GM12878 (cell line): ENCODE results near the gene PCDHB13. TPM values are rescaled to one million over a fixed set of nuclear protein-coding genes. Genes with fewer than 3 reads are reported as not detected.

Experiments
- ATAC-seq: fragments of 200-7000 bp; cut with Tn5 transposase; 3 replicates; pipeline ENCODE4 v1.9.1; 2020; ENCODE audit warnings: mild to moderate bottlenecking, moderate library complexity
- BruUV-seq: library from RNA; stranded (reverse); fragments of 400-500 nt; replicated peaks from 2 replicates; lab custom pipeline; 2021; lab: Mats Ljungman, UMichigan
- CTCF ChIA-PET: fragments of 300-600 bp; sonication (Branson Sonifier 250); formaldehyde crosslinking; extraction: SDS; loops from one replicate; lab custom pipeline; 2021; ENCODE audit warnings: inconsistent platforms; lab: Yijun Ruan, JAX
- POLR2A ChIA-PET: fragments of 350-600 bp; formaldehyde crosslinking; extraction: SDS; loops from one replicate; lab custom pipeline; 2021; ENCODE audit warnings: inconsistent platforms; lab: Charles Lee
- RAD21 ChIA-PET: fragments of 300-600 bp; sonication (Branson Sonifier 250); formaldehyde crosslinking; loops from one replicate; lab custom pipeline; 2023; ENCODE audit warnings: antibody characterized with exemption; ENCODE audit not compliant: unreplicated experiment; lab: Charles Lee
- SMC1A ChIA-PET: fragments of 300-600 bp; sonication (Branson Sonifier 250); formaldehyde crosslinking; loops from one replicate; lab custom pipeline; 2023; ENCODE audit not compliant: unreplicated experiment, uncharacterized antibody; lab: Charles Lee
- DNase-seq: peaks from one replicate; pipeline ENCODE4 v3.0.0-alpha.2; 2011; ENCODE audit warnings: low read depth, low spot score
- FAIRE-seq: peaks from 3 replicates; lab custom pipeline; 2011; peaks lifted over from hg19 to GRCh38; lab: Jason Lieb, UNC
- H2AFZ ChIP-seq: 2 replicates; pipeline ENCODE4 v1.6.0; 2011; ENCODE audit warnings: low read depth, low read length, control low read depth; ENCODE audit not compliant: control insufficient read depth
- H3K27ac ChIP-seq: 2 replicates; pipeline ENCODE4 v1.5.1; 2011; ENCODE audit warnings: control low read depth; ENCODE audit not compliant: control insufficient read depth, insufficient read depth
- H3K27me3 ChIP-seq, 2 experiments: replicated peaks in 1 of 2; 2 replicates each; pipeline versions ENCODE4 v1.6.0 to v1.6.1; 2011; ENCODE audit warnings: low read length in 1 of 2; ENCODE audit not compliant: control insufficient read depth in 2 of 2, insufficient read depth in 2 of 2
- H3K36me3 ChIP-seq, 2 experiments: 2 replicates each; pipeline ENCODE4 v1.5.1; 2011; ENCODE audit warnings: low read length in 1 of 2; ENCODE audit not compliant: control insufficient read depth in 2 of 2, insufficient read depth in 2 of 2
- H3K4me1 ChIP-seq: 2 replicates; pipeline ENCODE4 v1.6.1; 2011; ENCODE audit warnings: mild to moderate bottlenecking, low read length, moderate library complexity, mixed read lengths; ENCODE audit not compliant: control insufficient read depth, insufficient read depth
- H3K4me2 ChIP-seq: 2 replicates; pipeline ENCODE4 v1.6.0; 2011; ENCODE audit warnings: control low read depth; ENCODE audit not compliant: control insufficient read depth, insufficient read depth
- H3K4me3 ChIP-seq: fragments of 200-600 bp; sonication (generic); 2 replicates; pipeline ENCODE4 v1.5.1; 2016
- H3K79me2 ChIP-seq: 2 replicates; pipeline ENCODE4 v1.6.0; 2011; ENCODE audit warnings: low read length; ENCODE audit not compliant: control insufficient read depth, insufficient read depth
- H3K9ac ChIP-seq: 2 replicates; pipeline ENCODE4 v1.8.0; 2011; ENCODE audit warnings: low read length, control low read depth, mixed read lengths; ENCODE audit not compliant: control insufficient read depth, insufficient read depth
- H3K9me3 ChIP-seq: replicated peaks from 3 replicates; pipeline ENCODE4 v1.5.1; 2011; ENCODE audit warnings: mild to moderate bottlenecking, low read length; ENCODE audit not compliant: control insufficient read depth, insufficient read depth
- H4K20me1 ChIP-seq: 2 replicates; pipeline ENCODE4 v1.6.0; 2011; ENCODE audit not compliant: control insufficient read depth, insufficient read depth
- BMI1 ChIP-seq: fragments of 450-650 bp; IDR thresholded peaks from 2 replicates; pipeline ENCODE4 v1.6.1; 2016; ENCODE audit warnings: mild to moderate bottlenecking, moderate library complexity, borderline replicate concordance
- CHD4 ChIP-seq: fragments of 200-600 bp; sonication (generic); IDR thresholded peaks from 2 replicates; pipeline ENCODE4 v1.6.1; 2016; ENCODE audit warnings: mild to moderate bottlenecking
- CTCF ChIP-seq, 3 experiments: IDR thresholded peaks in 2 of 3; conservative IDR thresholded peaks in 1 of 3; 2 replicates each; pipeline ENCODE4 v1.5.1; 2011; ENCODE audit warnings: low read depth in 3 of 3, low read length in 3 of 3, mild to moderate bottlenecking in 3 of 3, control low read depth in 2 of 3, moderate library complexity in 2 of 3, inconsistent platforms in 1 of 3, mixed read lengths in 1 of 3; ENCODE audit not compliant: control insufficient read depth in 2 of 3, insufficient read depth in 1 of 3; ENCODE audit errors: extremely low read depth in 1 of 3
- E2F4 ChIP-seq: IDR thresholded peaks from 2 replicates; pipeline ENCODE4 v1.6.1; 2012; ENCODE audit warnings: low read depth, low read length, improper control_type of control experiment
- E4F1 ChIP-seq: fragments of 450-650 bp; IDR thresholded peaks from 2 replicates; pipeline ENCODE4 v1.6.1; 2018; ENCODE audit warnings: borderline replicate concordance, mild to moderate bottlenecking; ENCODE audit not compliant: partially characterized antibody
- HDGF ChIP-seq: fragments of 450-650 bp; IDR thresholded peaks from 2 replicates; pipeline ENCODE4 v1.6.1; 2016; ENCODE audit warnings: antibody characterized with exemption
- KDM1A ChIP-seq: fragments of 200-600 bp; sonication (generic); IDR thresholded peaks from 2 replicates; pipeline ENCODE4 v1.6.1; 2016; ENCODE audit warnings: borderline replicate concordance
- MTA2 ChIP-seq: fragments of 450-650 bp; IDR thresholded peaks from 2 replicates; pipeline ENCODE4 v1.6.1; 2016; ENCODE audit warnings: low read depth, mild to moderate bottlenecking, moderate library complexity
- POU2F2 ChIP-seq: IDR thresholded peaks from 3 replicates; pipeline ENCODE4 v1.6.1; 2011; ENCODE audit warnings: low read depth, mild to moderate bottlenecking, low read length, borderline replicate concordance
- RCOR1 ChIP-seq: conservative IDR thresholded peaks from 2 replicates; pipeline ENCODE4 v1.6.1; 2012; ENCODE audit warnings: low read depth, low read length, improper control_type of control experiment
- RELB ChIP-seq: fragments of 450-650 bp; IDR thresholded peaks from 2 replicates; pipeline ENCODE4 v1.6.1; 2017; ENCODE audit warnings: low read depth, mild to moderate bottlenecking, moderate library complexity
- SMC3 ChIP-seq: IDR thresholded peaks from 2 replicates; pipeline ENCODE4 v1.6.1; 2011; ENCODE audit warnings: low read length, improper control_type of control experiment, borderline replicate concordance
- SP1 ChIP-seq: IDR thresholded peaks from one replicate; pipeline ENCODE4 v1.6.1; 2011; ENCODE audit warnings: low read depth, low read length
- SREBF1 ChIP-seq: IDR thresholded peaks from 2 replicates; pipeline ENCODE4 v1.6.1; 2012; ENCODE audit warnings: mild to moderate bottlenecking, low read length
- SREBF2 ChIP-seq: IDR thresholded peaks from 2 replicates; pipeline ENCODE4 v1.6.1; 2012; ENCODE audit warnings: mild to moderate bottlenecking, low read length
- WGBS: methylation state at CpG from one replicate; pipeline ENCODE4 v1.1.6; 2016; ENCODE audit warnings: low lambda C conversion rate; ENCODE audit not compliant: insufficient replicate concordance, insufficient coverage; ENCODE audit errors: missing lambda C conversion rate; 5-methylcytosine and 5-hydroxymethylcytosine counted together
- in situ Hi-C: fragments of 300-500 bp; cut with MboI; formaldehyde crosslinking; loops from 9 replicates; pipeline ENCODE4 v1.14.3; 2018; ENCODE audit warnings: mixed read lengths
- intact Hi-C: fragments of 100-400 bp; cut with micrococcal nuclease; formaldehyde crosslinking; loops from one replicate; pipeline ENCODE4 v1.14.2; 2022; ENCODE audit not compliant: unreplicated experiment
- polyA plus RNA-seq, 11 experiments: library from polyadenylated mRNA; depleted of rRNA in 4 of 11; unstranded in 6 of 11; stranded (reverse) in 5 of 11; fragments of >200 nt; fragmentation: Nextera tagmentation in 4 of 11; fragmentation: Illumina TruSeq in 1 of 11; extraction: Ambion mirVana in 4 of 11; extraction: Trizol in 1 of 11; gene quantifications; 1 replicate in 1 of 11; 2 replicates in 10 of 11; pipeline versions ENCODE4 v1.2.1 to v1.2.3, GENCODE V29; 2011 to 2016; ENCODE audit warnings: inconsistent platforms in 2 of 11, missing spikeins in 2 of 11, low read depth in 1 of 11
- total RNA-seq, 4 experiments: library from RNA; depleted of rRNA in 3 of 4; stranded (reverse); fragments of >200 nt in 3 of 4; fragmentation: Illumina TruSeq in 1 of 4; extraction: Trizol in 1 of 4; gene quantifications; 2 replicates each; pipeline versions ENCODE4 v1.2.1 to v1.2.3, GENCODE V29; 2013 to 2021

Gene PCDHB13
- total and polyA plus RNA-seq, 10 of the 15 experiments (the other 5 are each of a cell fraction or from before 2014, with no cell fraction given), result 0.01 to 0.03 TPM; not detected in 8

GRCh38 chr5:141196363-141196762 lies 17.4 kb upstream of the PCDHB13 start:
- no peaks in the 10 kb centered on the region for H4K20me1 ChIP-seq
- ChIA-PET CTCF (no interaction called here), RAD21 (no interaction called here), SMC1A (no interaction called here), POLR2A (no interaction called here)
- no peaks in the 10 kb centered on the region for H3K79me2 ChIP-seq
- 0% methylated on average over 3 of the region's 3 CpGs for WGBS
- H3K4me1 ChIP-seq, result no peaks in the 10 kb centered on the region
- BruUV-seq, result no TSS peak
- DNase-seq, result no peak
- no peak for FAIRE-seq
- no peak for TF ChIP-seq E4F1
- no peak for TF ChIP-seq E2F4
- TF ChIP-seq SREBF1, result no peak
- TF ChIP-seq SREBF2, result no peak
- no peak for TF ChIP-seq POU2F2
- TF ChIP-seq RCOR1, result no peak
- no peak for TF ChIP-seq MTA2
- TF ChIP-seq CTCF (IDR thresholded peaks at IDR 0.05 in 2 of 3, conservative IDR thresholded peaks at IDR 0.05 in 1 of 3; ENCODE audit: control insufficient read depth in 2 of 3, extremely low read depth in 1 of 3, insufficient read depth in 1 of 3, low read depth in 3 of 3, low read length in 3 of 3), result no peak
- no peak for TF ChIP-seq CHD4
- TF ChIP-seq BMI1, result no peak
- TF ChIP-seq HDGF, result no peak
- TF ChIP-seq SMC3, result no peak
- TF ChIP-seq KDM1A, result no peak
- no peak for TF ChIP-seq SP1
- TF ChIP-seq RELB, result no peak
- in situ Hi-C loops (no loop called here), intact Hi-C loops (no loop called here)
- no peaks in the 10 kb centered on the region; the same call in 2 of the 3 replicates for H3K9me3 ChIP-seq
- no peak overlapping the region for H3K4me3 ChIP-seq
- H3K27me3 ChIP-seq, result no peaks in the 10 kb centered on the region
- no peaks in the 10 kb centered on the region for H3K36me3 ChIP-seq
- H3K4me2 ChIP-seq, result no peak overlapping the region
- H3K9ac ChIP-seq, result no peak overlapping the region
- ATAC-seq, result no peak
- H3K27ac ChIP-seq, result no peak overlapping the region
- no peak overlapping the region for H2AFZ ChIP-seq
